CD4-positive, alpha-beta T cell (primary cell): ENCODE measurements around the gene CRIP1. TPM values are rescaled to one million over a fixed set of nuclear protein-coding genes. Genes with fewer than 3 reads are reported as not detected.

Source experiments
- ATAC-seq: fragments of 200-7000 bp; cut with Tn5 transposase; one replicate; pipeline ENCODE4 v1.10.0; 2022; ENCODE audit warnings: mild to moderate bottlenecking; ENCODE audit not compliant: poor library complexity
- CTCF ChIA-PET: fragments of 350-600 bp; sonication (Branson Sonifier 250); formaldehyde crosslinking; loops from one replicate; lab custom pipeline; 2021; ENCODE audit warnings: antibody characterized with exemption, inconsistent platforms; lab: Charles Lee
- POLR2A ChIA-PET: fragments of 350-600 bp; sonication (Branson Sonifier 250); formaldehyde crosslinking; loops from one replicate; lab custom pipeline; 2021; ENCODE audit warnings: antibody characterized with exemption, inconsistent platforms; lab: Charles Lee
- DNase-seq, 14 experiments: peaks; one replicate each; pipeline ENCODE4 v3.0.0-alpha.2; 2013 to 2020; ENCODE audit warnings: mixed read lengths in 2 of 14
- H3K27ac ChIP-seq, 2 donors: one replicate each; pipeline versions ENCODE4 v1.5.1 to v1.7.0; 2013; ENCODE audit warnings: low read length in 2 of 2, low read depth in 1 of 2, mild to moderate bottlenecking in 1 of 2
- H3K27me3 ChIP-seq, 2 experiments: 1 replicate in 1 of 2; 2 replicates in 1 of 2; pipeline versions ENCODE4 v1.6.1 to v1.7.0; 2013; ENCODE audit warnings: low read length in 2 of 2, control low read depth in 1 of 2, mild to moderate bottlenecking in 1 of 2, moderate library complexity in 1 of 2; ENCODE audit not compliant: insufficient read depth in 2 of 2, control insufficient read depth in 1 of 2
- H3K36me3 ChIP-seq: one replicate; pipeline ENCODE4 v1.6.1; 2013; ENCODE audit warnings: low read length, control low read depth; ENCODE audit not compliant: insufficient read depth
- H3K4me1 ChIP-seq: one replicate; pipeline ENCODE4 v1.6.1; 2013; ENCODE audit warnings: low read length, control low read depth; ENCODE audit not compliant: insufficient read depth
- H3K4me3 ChIP-seq: one replicate; pipeline ENCODE4 v1.5.1; 2013; ENCODE audit warnings: mild to moderate bottlenecking, low read length, moderate library complexity
- H3K9me3 ChIP-seq, 2 experiments: 1 replicate in 1 of 2; 2 replicates in 1 of 2; pipeline versions ENCODE4 v1.6.1 to v1.7.0; 2013; ENCODE audit warnings: low read length in 2 of 2, mild to moderate bottlenecking in 2 of 2, control low read depth in 1 of 2, moderate library complexity in 1 of 2; ENCODE audit not compliant: control insufficient read depth in 1 of 2, insufficient read depth in 1 of 2
- H3K27ac Mint-ChIP-seq: one replicate; pipeline ENCODE4 v1.8.0; 2020; ENCODE audit warnings: mixed read lengths
- H3K27me3 Mint-ChIP-seq: one replicate; pipeline ENCODE4 v1.8.0; 2021; ENCODE audit warnings: mixed read lengths
- H3K36me3 Mint-ChIP-seq: one replicate; pipeline ENCODE4 v1.8.0; 2021; ENCODE audit warnings: low read depth, mixed read lengths
- H3K4me1 Mint-ChIP-seq: one replicate; pipeline ENCODE4 v1.8.0; 2021; ENCODE audit warnings: low read depth, mixed read lengths
- H3K4me3 Mint-ChIP-seq: one replicate; pipeline ENCODE4 v1.8.0; 2020; ENCODE audit warnings: mild to moderate bottlenecking, mixed read lengths
- H3K9me3 Mint-ChIP-seq: one replicate; pipeline ENCODE4 v1.8.0; 2020; ENCODE audit warnings: mixed read lengths
- intact Hi-C, 2 experiments: fragments of 100-400 bp; cut with DNase I in 1 of 2; cut with micrococcal nuclease in 1 of 2; formaldehyde crosslinking; loops; one replicate each; pipeline versions ENCODE4 v1.15.1 to v1.9.0; 2023 to 2025; cut with DNase I, micrococcal nuclease
- total RNA-seq, 174 experiments: library from RNA in 2 of 174; stranded (reverse) in 2 of 174; gene quantifications; one replicate each; pipeline ENCODE4 v1.2.3 and lab custom pipeline; 2021 to 2026
- TF ChIP-seq, protein P1 (sequence below): fragments of 200-600 bp; IDR thresholded peaks from one replicate; pipeline ENCODE4 v1.8.0; 2022; ENCODE audit warnings: antibody characterized with exemption, mild to moderate bottlenecking

The CRIP1 gene
- total RNA-seq, 2 experiments from 2014 or later: 250 to 258 TPM

DNA sequence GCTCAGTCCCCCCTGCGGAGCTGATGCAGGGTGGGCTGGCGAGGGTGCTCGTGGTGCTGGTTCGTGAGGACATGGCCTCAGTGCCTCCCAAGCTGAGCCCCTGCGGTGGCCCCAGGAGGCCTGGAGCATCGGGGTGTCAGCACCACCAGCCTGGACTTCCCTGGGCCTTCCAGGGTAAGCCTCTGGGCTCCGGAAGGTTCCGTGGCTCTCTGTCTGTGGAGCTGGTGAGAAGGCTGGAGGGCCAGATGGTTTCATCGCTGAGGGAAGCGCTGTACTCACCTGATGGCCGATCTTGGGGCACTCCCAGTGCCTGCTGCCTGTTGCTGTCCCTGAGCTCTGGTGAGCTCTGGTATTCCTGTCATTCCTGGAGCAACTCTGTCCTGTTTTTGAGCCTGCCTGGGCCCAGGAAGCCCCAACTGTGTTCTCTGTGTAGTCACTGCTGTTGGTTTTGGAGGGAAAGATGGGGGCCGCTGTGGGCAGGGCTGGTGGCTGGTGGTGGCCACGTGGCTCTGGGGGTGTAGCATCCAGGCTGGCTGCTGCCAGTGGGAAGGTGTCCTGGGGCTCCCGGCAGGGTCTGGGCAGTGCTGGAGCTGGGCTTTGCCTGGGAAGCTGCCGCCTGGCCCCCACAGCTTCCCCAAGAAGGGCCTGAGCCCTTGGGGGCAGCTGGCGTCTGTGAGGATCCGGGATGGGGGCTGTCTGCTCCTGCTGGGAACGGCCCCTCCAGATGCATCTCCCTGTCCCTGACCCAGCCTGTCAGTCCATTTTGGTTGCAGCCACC is 48.8 kb upstream of the CRIP1 start:
- TF ChIP-seq, protein P1, sequence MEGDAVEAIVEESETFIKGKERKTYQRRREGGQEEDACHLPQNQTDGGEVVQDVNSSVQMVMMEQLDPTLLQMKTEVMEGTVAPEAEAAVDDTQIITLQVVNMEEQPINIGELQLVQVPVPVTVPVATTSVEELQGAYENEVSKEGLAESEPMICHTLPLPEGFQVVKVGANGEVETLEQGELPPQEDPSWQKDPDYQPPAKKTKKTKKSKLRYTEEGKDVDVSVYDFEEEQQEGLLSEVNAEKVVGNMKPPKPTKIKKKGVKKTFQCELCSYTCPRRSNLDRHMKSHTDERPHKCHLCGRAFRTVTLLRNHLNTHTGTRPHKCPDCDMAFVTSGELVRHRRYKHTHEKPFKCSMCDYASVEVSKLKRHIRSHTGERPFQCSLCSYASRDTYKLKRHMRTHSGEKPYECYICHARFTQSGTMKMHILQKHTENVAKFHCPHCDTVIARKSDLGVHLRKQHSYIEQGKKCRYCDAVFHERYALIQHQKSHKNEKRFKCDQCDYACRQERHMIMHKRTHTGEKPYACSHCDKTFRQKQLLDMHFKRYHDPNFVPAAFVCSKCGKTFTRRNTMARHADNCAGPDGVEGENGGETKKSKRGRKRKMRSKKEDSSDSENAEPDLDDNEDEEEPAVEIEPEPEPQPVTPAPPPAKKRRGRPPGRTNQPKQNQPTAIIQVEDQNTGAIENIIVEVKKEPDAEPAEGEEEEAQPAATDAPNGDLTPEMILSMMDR: no peak
- intact Hi-C loops: no loop called here
- H3K4me3 Mint-ChIP-seq: no peak overlapping the region
- no peaks in the 10 kb centered on the region for H3K27me3 Mint-ChIP-seq
- H3K4me1 Mint-ChIP-seq: peaks cover 15% of the 10 kb centered on the region
- H3K9me3 Mint-ChIP-seq: no peaks in the 10 kb centered on the region
- H3K27me3 ChIP-seq: no peaks in the 10 kb centered on the region
- no peak overlapping the region for H3K27ac Mint-ChIP-seq
- H3K36me3 Mint-ChIP-seq: peaks cover 9% of the 10 kb centered on the region
- ATAC-seq (no peak), DNase-seq (no peak)
- H3K9me3 ChIP-seq: no peaks in the 10 kb centered on the region
- H3K27ac ChIP-seq: no peak overlapping the region
- CTCF ChIA-PET: interaction anchor here (0.6 kb wide), 1 partner anchor 91 kb away, joined by 3 read pairs; no protein-coding TSS in a partner anchor
- peaks cover 8% of the 10 kb centered on the region for H3K36me3 ChIP-seq
- peaks cover 13% of the 10 kb centered on the region for H3K4me1 ChIP-seq
- POLR2A ChIA-PET: interaction anchor here (0.9 kb wide), 1 partner anchor 10 kb away, joined by 3 read pairs; no protein-coding TSS in a partner anchor
- H3K4me3 ChIP-seq: no peak overlapping the region

DNA sequence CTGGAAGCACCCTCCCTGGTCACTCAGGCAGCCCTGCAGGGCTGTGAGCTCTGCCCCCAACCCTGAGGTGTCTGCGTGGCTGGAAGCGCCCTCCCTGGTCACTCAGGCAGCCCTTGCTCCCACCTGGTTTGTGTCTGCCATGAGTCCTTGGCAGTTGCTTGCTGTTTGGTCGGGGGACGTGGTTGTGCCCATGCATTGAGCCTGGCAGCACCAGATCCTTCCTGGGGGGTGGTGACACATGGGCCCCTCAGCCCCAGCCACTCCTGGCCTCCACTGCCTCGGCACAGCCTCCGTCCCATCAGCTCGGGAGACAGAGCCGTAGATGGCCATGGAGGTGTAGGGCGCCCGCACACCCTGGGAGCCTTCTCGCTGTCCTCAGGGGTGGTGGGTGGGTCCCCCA is 47.5 kb upstream of the CRIP1 start:
- no peak for ATAC-seq
- H3K9me3 ChIP-seq: no peaks in the 10 kb centered on the region
- H3K27me3 ChIP-seq: no peaks in the 10 kb centered on the region
- Mint-ChIP-seq H3K27me3 (no peaks in the 10 kb centered on the region), H3K9me3 (no peaks in the 10 kb centered on the region), H3K36me3 (peaks cover 9% of the 10 kb centered on the region), H3K27ac (no peak overlapping the region), H3K4me3 (no peak overlapping the region), H3K4me1 (peaks cover 15% of the 10 kb centered on the region)
- ChIA-PET POLR2A (interaction anchor here (0.9 kb wide), 1 partner anchor 8 kb away, joined by 3 read pairs; no protein-coding TSS in a partner anchor), CTCF (no interaction called here)
- no peak overlapping the region for H3K4me3 ChIP-seq
- no peak overlapping the region for H3K27ac ChIP-seq
- TF ChIP-seq, protein P1: no peak
- DNase-seq: no peak
- intact Hi-C loops: no loop called here
- H3K36me3 ChIP-seq: peaks cover 8% of the 10 kb centered on the region
- peaks cover 13% of the 10 kb centered on the region for H3K4me1 ChIP-seq

DNA sequence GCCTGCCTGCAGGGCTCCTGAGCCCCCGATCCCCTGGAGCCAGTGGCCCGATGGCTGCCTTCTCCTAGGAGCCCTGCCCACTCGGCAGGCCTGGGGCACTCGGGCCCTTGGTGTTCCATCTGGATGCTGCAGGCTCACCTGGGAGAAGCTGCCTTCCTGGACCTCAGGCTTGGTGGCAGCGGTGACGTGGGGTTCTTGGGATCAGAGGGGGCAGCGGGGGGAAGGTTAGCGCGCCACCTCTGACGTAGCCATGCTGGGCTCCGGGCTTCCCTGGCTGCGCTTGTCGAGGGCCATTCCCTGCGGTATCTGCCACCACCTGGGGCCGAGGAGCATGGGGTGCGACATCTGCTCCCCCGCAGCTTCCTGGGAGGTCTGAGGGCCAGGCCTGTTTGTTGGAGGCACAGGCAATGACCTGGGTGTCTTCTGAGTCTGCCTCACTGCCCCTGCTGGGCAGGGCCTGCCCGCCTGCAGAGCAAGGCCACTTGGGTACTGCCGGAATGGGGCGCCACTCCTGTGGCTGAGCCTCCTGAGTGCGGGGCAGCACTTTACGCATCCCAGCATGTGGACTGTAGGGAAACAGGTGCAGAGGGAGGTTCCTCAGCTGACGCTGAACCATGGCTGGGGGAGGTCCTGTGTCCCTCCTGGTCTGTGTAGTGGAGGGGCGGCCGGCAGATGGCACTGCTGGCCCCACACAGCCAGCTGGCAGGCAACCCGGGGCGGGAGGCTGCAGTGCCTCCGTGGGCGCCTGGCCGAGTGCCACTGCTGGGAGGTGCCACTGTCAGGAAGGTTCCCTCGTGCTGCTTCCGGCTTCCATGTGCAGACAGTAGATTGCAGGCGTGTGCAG is 46.8 kb upstream of the CRIP1 start:
- H3K9me3 Mint-ChIP-seq: no peaks in the 10 kb centered on the region
- H3K27me3 Mint-ChIP-seq: no peaks in the 10 kb centered on the region
- Histone ChIP-seq H3K4me3 (no peak overlapping the region), H3K36me3 (peaks cover 8% of the 10 kb centered on the region), H3K27ac (no peak overlapping the region), H3K4me1 (peaks cover 13% of the 10 kb centered on the region), H3K9me3 (no peaks in the 10 kb centered on the region), H3K27me3 (no peaks in the 10 kb centered on the region)
- H3K4me3 Mint-ChIP-seq: no peak overlapping the region
- ChIA-PET POLR2A (no interaction called here), CTCF (no interaction called here)
- no peak for ATAC-seq
- H3K27ac Mint-ChIP-seq: no peak overlapping the region
- peaks cover 9% of the 10 kb centered on the region for H3K36me3 Mint-ChIP-seq
- peaks cover 13% of the 10 kb centered on the region for H3K4me1 Mint-ChIP-seq
- TF ChIP-seq, protein P1: no peak
- DNase-seq: no peak
- intact Hi-C loops: no loop called here
